GM12801 (cell line): Measurements from ENCODE around the gene PHF12.

ENCODE experiments used
- TF ChIP-seq, protein P1 (sequence below): IDR thresholded peaks from one replicate; pipeline ENCODE4 v1.5.1; 2011; ENCODE audit warnings: control low read depth; ENCODE audit not compliant: insufficient read length; ENCODE audit errors: extremely low read depth

Gene PHF12

DNA sequence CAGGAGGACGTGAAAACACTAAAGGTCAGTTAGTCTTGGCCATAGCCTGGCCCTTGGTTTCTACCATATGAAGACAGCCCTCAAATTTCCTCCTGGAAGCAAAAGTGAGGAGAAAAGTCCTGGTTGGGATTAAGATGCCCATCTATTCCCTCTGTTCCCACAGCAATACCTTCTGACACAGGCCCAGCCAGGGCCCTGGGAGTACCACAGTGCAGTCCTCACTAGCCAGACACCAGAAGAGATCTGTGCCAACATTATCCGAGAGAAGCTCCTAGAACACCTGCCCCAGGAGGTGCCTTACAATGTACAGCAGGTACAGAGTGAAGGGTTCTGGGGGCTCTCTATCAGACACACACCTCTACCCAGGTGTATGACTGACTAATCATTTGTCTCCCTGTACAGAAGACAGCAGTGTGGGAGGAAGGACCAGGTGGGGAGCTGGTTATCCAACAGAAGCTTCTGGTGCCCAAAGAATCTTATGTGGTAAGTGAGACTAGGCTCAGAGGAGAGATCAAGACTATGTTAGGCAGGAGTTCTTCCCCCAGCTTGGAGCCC, 92.4 kb downstream of the PHF12 start:
- TF ChIP-seq, protein P1, sequence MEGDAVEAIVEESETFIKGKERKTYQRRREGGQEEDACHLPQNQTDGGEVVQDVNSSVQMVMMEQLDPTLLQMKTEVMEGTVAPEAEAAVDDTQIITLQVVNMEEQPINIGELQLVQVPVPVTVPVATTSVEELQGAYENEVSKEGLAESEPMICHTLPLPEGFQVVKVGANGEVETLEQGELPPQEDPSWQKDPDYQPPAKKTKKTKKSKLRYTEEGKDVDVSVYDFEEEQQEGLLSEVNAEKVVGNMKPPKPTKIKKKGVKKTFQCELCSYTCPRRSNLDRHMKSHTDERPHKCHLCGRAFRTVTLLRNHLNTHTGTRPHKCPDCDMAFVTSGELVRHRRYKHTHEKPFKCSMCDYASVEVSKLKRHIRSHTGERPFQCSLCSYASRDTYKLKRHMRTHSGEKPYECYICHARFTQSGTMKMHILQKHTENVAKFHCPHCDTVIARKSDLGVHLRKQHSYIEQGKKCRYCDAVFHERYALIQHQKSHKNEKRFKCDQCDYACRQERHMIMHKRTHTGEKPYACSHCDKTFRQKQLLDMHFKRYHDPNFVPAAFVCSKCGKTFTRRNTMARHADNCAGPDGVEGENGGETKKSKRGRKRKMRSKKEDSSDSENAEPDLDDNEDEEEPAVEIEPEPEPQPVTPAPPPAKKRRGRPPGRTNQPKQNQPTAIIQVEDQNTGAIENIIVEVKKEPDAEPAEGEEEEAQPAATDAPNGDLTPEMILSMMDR: no peak

DNA sequence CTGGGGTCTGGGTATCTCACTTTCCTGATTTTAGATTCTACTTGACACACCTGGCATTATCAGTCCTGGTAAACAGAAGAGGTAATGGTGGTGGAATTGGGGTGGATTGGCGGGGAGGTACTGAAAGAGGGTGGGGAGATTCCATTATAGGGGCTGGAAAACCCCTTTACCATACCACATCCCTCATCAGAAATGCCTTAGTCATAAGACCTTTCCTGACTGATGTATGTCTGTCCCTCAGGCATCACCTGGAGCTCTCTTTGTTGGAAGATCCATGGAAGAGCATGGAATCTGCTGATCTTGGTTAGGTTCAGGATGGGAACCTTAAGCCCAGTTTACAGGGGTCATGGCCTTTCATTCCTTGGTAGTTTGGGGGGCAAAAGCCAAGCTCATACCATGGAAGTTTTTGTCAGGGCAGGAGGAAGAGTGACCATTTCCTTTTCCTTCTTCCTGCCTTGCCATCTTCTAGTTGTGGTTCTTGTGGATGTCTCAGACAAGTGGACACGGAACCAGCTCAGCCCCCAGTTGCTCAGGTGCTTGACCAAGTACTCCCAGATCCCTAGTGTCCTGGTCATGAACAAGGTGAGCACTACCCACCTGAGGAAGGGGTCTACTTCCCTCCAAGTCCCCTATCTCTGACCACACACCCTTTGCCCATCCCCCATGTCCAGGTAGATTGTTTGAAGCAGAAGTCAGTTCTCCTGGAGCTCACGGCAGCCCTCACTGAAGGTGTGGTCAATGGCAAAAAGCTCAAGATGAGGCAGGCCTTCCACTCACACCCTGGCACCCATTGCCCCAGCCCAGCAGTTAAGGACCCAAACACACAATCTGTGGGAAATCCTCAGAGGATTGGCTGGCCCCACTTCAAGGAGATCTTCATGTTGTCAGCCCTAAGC, 93.2 kb downstream of the PHF12 start:
- TF ChIP-seq, protein P1: no peak

DNA sequence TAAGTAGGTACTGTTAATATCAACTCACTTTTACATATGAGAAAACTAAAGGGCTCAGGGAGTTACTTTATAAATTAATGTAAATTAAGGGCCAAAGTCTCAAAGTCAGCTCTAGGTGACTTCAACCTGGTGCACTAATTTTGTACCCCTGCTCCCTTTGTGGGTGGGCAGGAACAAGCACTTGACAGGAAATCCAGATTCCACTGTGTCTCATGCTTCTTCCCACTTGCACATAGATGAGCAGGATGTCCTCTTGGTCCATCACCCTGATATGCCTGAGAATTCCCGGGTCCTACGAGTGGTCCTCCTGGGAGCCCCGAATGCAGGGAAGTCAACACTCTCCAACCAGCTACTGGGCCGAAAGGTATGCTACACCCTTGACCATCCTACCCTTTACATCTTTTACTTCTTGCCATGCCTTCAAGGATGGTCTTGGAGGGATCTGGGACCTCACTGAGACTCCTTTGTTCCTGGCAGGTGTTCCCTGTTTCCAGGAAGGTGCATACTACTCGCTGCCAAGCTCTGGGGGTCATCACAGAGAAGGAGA, 95.2 kb downstream of the PHF12 start:
- TF ChIP-seq, protein P1: no peak

DNA sequence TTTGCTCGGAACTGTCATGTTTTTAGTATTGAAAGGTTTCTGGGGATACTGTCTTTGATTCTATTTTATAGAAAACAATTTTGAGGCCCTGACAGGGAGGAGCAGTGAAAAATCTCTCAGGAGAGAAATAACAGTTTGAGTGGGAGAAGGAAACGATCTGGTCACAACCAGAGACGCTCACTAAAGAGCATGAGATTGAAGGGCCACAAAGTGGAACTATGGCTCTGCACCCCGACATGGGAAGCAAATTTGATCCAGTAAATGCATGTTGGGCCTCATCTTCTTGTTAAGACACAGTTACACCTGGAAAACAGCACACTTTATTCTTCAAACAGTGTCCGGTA, 96.0 kb downstream of the PHF12 start:
- TF ChIP-seq, protein P1: no peak
